OCI-M2 (cell line): ENCODE results near the gene OCRL.
"Not testable (repeated sequence)": the region's sequence is repeated elsewhere in the genome, so short reads cannot be mapped to it uniquely, and the experiment has no call there.

Experiments used
- DNase-seq: peaks from one replicate; lab custom pipeline; 2025; ENCODE audit not compliant: unreplicated experiment; lab: John Stamatoyannopoulos, UW

Gene OCRL

GRCh38 chrX:129534816-129535578, 5.1 kb upstream of the OCRL start:
- DNase-seq, result no peak

GRCh38 chrX:129540722-129541184, 694 bp downstream of the OCRL start:
- no peak for DNase-seq

GRCh38 chrX:129544780-129545179, 4.7 kb downstream of the OCRL start:
- no peak for DNase-seq

- no peak for DNase-seq
Observed at GRCh38 chrX:129545408-129545807, 5.3 kb downstream of the OCRL start.

- DNase-seq, result no peak
Observed at GRCh38 chrX:129549124-129549523, 9.1 kb downstream of the OCRL start.

- DNase-seq, result no peak
Observed at GRCh38 chrX:129553619-129554288, 13.7 kb downstream of the OCRL start.

GRCh38 chrX:129554816-129555215, 14.8 kb downstream of the OCRL start:
- not testable (repeated sequence) for DNase-seq

- no peak for DNase-seq
Observed at GRCh38 chrX:129556806-129557315, 16.8 kb downstream of the OCRL start.

GRCh38 chrX:129557844-129558480, 17.9 kb downstream of the OCRL start:
- no peak for DNase-seq

- no peak for DNase-seq
Observed at GRCh38 chrX:129559783-129560182, 19.7 kb downstream of the OCRL start.

- DNase-seq, result no peak
Observed at GRCh38 chrX:129561453-129561852, 21.4 kb downstream of the OCRL start.

GRCh38 chrX:129564345-129564744, 24.3 kb downstream of the OCRL start:
- DNase-seq, result not testable (repeated sequence)

GRCh38 chrX:129565046-129565650, 25.1 kb downstream of the OCRL start:
- DNase-seq, result no peak

GRCh38 chrX:129566073-129566472, 26.0 kb downstream of the OCRL start:
- DNase-seq, result no peak

GRCh38 chrX:129568349-129568748, 28.3 kb downstream of the OCRL start:
- DNase-seq, result no peak

- DNase-seq, result no peak
Observed at GRCh38 chrX:129572422-129572821, 32.4 kb downstream of the OCRL start.

- not testable (repeated sequence) for DNase-seq
Observed at GRCh38 chrX:129573652-129574051, 33.6 kb downstream of the OCRL start.

GRCh38 chrX:129574214-129574613, 34.2 kb downstream of the OCRL start:
- DNase-seq, result no peak

- no peak for DNase-seq
Observed at GRCh38 chrX:129576539-129576938, 36.5 kb downstream of the OCRL start.

GRCh38 chrX:129577473-129577872, 37.4 kb downstream of the OCRL start:
- no peak for DNase-seq

- DNase-seq, result no peak
Observed at GRCh38 chrX:129577877-129578276, 37.8 kb downstream of the OCRL start.
